ENCODE data around the gene KLHDC7B.
"Not testable (repeated sequence)": the region's sequence is repeated elsewhere in the genome, so short reads cannot be mapped to it uniquely, and the experiment has no call there.

The KLHDC7B gene

DNA sequence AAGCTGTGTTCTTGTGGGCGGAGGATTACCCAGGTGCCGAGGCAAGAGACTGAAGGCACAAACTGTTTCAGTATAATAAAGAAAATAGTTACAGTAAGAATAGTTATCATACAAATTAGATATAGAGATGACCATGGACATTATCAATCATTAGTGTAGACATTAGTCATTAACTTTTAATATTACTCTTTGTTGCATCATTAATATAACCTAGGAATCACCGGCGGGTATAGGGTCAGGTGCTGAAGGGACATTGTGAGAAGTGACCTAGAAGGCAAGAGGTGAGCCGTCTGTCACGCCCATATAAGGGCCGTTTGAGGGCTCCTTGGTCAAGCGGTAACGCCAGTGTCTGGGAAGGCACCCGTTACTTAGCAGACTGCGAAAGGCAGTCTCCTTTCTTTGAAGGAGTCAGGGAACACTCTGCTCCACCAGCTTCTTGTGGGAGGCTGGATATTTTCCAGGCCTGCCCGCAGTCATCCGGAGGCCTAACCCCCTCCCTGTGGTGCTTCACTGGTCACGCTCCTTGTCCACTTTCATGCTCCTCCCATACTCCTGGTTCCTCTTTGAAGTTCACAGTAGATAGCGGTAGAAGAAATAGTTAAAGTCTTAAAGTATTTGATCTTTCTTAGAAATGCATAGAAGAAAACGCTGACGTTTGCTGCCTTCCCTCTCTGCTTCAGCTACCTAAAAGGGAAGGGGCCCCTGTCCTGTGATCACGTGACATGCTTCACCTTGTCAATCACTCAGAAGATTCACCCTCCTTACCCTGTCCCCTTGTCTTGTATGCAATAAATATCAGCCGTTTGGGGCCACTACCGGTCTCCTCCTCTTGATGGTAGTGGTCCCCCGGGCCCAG is 11.6 kb upstream of the KLHDC7B start:
- peaks cover 19% of the 10 kb centered on the region for H3K27me3 ChIP-seq (ENCODE audit: insufficient read depth, low read length, poor library complexity)
- not testable (repeated sequence) for H4K5ac ChIP-seq (ENCODE audit: low read length); H3K27ac ChIP-seq (ENCODE audit: low read depth, low read length); H3K4me2 ChIP-seq (ENCODE audit: low read length); H3K79me2 ChIP-seq (ENCODE audit: control insufficient read depth, insufficient read depth, low read length); H2BK15ac ChIP-seq (replicated peaks; ENCODE audit: low read depth); H3K4ac ChIP-seq (ENCODE audit: low read depth, low read length); H3K18ac ChIP-seq (ENCODE audit: low read length); H3K4me1 ChIP-seq (ENCODE audit: control insufficient read depth, low read depth, low read length); H3K9ac ChIP-seq (ENCODE audit: low read length); H2AK5ac ChIP-seq (ENCODE audit: low read length); H2BK5ac ChIP-seq (ENCODE audit: low read length); H3K23ac ChIP-seq (ENCODE audit: low read length); DNase-seq; H3K4me3 ChIP-seq (ENCODE audit: low read length); H2BK120ac ChIP-seq (ENCODE audit: low read depth, low read length); H3K79me1 ChIP-seq (ENCODE audit: low read length); H3K36me3 ChIP-seq (ENCODE audit: control insufficient read depth, insufficient read depth, low read length); H4K8ac ChIP-seq (ENCODE audit: low read depth, low read length); H3K56ac ChIP-seq (ENCODE audit: low read length)
- WGBS (ENCODE audit: extremely low coverage, insufficient coverage, low lambda C conversion rate), result no CpG with 5 or more reads among the region's 21 CpGs

DNA sequence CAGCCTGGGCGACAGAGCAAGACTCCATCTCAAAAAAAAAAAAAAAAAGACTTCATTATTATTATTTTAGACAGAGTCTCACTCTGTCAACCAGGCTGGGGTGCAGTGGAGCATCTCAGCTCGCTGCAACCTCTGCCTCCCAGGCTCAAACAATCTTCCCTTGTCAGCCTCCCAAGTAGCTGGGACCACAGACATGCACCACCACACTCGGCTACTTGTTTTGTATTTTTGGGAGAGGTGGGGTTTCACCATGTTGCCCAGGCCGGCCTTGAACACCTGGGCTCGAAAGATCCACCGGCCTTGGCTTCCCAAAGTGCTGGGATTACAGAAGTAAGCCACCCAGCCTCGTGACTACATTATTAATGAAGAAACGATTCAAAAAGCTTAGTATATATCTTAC is 10.6 kb upstream of the KLHDC7B start:
- no peak for DNase-seq
- WGBS (ENCODE audit: extremely low coverage, insufficient coverage, low lambda C conversion rate), result no CpG with 5 or more reads among the region's 8 CpGs
- Histone ChIP-seq H3K36me3 (ENCODE audit: control insufficient read depth, insufficient read depth, low read length) (no peaks in the 10 kb centered on the region), H3K79me2 (ENCODE audit: control insufficient read depth, insufficient read depth, low read length) (no peaks in the 10 kb centered on the region), H3K4me1 (ENCODE audit: control insufficient read depth, low read depth, low read length) (peaks cover 3% of the 10 kb centered on the region), H3K4ac (ENCODE audit: low read depth, low read length) (no peak overlapping the region), H3K27me3 (ENCODE audit: insufficient read depth, low read length, poor library complexity) (peaks cover 11% of the 10 kb centered on the region), H3K4me3 (ENCODE audit: low read length) (no peak overlapping the region), H2BK15ac (replicated peaks; ENCODE audit: low read depth) (no peak overlapping the region), H3K4me2 (ENCODE audit: low read length) (no peak overlapping the region), H3K79me1 (ENCODE audit: low read length) (no peaks in the 10 kb centered on the region), H3K9ac (ENCODE audit: low read length) (no peak overlapping the region), H4K5ac (ENCODE audit: low read length) (no peak overlapping the region), H3K23ac (ENCODE audit: low read length) (no peak overlapping the region), H2AK5ac (ENCODE audit: low read length) (no peak overlapping the region), H3K18ac (ENCODE audit: low read length) (no peak overlapping the region), H4K8ac (ENCODE audit: low read depth, low read length) (no peak overlapping the region), H2BK5ac (ENCODE audit: low read length) (no peak overlapping the region), H2BK120ac (ENCODE audit: low read depth, low read length) (no peak overlapping the region), H3K56ac (ENCODE audit: low read length) (no peak overlapping the region), H3K27ac (ENCODE audit: low read depth, low read length) (no peak overlapping the region)

DNA sequence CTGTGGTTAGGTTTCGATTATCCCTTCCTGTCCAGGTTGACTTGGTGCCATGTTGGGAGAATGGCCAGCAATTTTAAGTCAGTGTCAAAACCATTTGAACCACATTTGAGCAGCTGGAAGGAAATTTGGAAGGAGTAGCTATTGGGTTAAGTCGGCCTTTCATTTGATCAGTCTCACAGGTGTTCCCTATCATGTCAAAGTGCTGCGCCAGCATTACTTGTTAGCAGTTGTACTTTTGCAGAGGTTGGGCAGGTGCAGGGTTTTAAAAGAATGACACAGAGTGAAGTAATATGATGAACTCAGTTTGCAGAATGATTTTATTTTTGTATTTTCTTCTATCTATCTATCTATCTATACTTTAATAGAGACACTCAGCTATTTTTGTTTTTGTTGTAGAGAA is 9.5 kb upstream of the KLHDC7B start:
- Histone ChIP-seq H3K4me2 (ENCODE audit: low read length) (no peak overlapping the region), H3K27me3 (ENCODE audit: insufficient read depth, low read length, poor library complexity) (peaks cover 5% of the 10 kb centered on the region), H3K4me3 (ENCODE audit: low read length) (no peak overlapping the region), H3K4ac (ENCODE audit: low read depth, low read length) (no peak overlapping the region), H3K23ac (ENCODE audit: low read length) (no peak overlapping the region), H3K4me1 (ENCODE audit: control insufficient read depth, low read depth, low read length) (peaks cover under 1% of the 10 kb centered on the region), H2AK5ac (ENCODE audit: low read length) (no peak overlapping the region), H4K5ac (ENCODE audit: low read length) (no peak overlapping the region), H3K79me1 (ENCODE audit: low read length) (no peaks in the 10 kb centered on the region), H2BK120ac (ENCODE audit: low read depth, low read length) (no peak overlapping the region), H3K36me3 (ENCODE audit: control insufficient read depth, insufficient read depth, low read length) (no peaks in the 10 kb centered on the region), H3K18ac (ENCODE audit: low read length) (no peak overlapping the region), H3K9ac (ENCODE audit: low read length) (no peak overlapping the region), H2BK5ac (ENCODE audit: low read length) (no peak overlapping the region), H4K8ac (ENCODE audit: low read depth, low read length) (no peak overlapping the region), H2BK15ac (replicated peaks; ENCODE audit: low read depth) (no peak overlapping the region), H3K79me2 (ENCODE audit: control insufficient read depth, insufficient read depth, low read length) (no peaks in the 10 kb centered on the region), H3K27ac (ENCODE audit: low read depth, low read length) (no peak overlapping the region), H3K56ac (ENCODE audit: low read length) (no peak overlapping the region)
- no peak for DNase-seq
- no CpG with 5 or more reads among the region's 3 CpGs for WGBS (ENCODE audit: extremely low coverage, insufficient coverage, low lambda C conversion rate)

DNA sequence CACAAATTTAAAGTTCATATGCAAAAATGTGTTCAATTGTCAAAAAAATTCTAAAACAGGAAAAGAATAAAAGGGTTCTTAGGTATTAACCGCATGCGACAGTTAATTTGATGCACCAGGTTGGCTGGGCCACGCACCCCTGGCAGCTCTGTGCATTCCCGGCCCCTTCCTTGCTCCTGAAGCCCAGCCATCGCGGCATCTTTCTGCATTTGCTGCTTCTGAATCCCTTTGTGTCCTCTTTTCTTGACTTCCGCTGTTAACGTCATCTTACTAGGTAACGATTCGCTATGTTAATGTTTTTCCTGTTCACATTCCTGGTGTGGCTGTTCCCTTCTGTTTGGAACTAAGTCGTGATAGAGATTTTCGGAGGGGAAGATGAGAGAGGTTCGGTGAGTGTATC is 7.9 kb upstream of the KLHDC7B start:
- 93% methylated on average over 2 of the region's 13 CpGs for WGBS (ENCODE audit: extremely low coverage, insufficient coverage, low lambda C conversion rate)
- no peak overlapping the region for H3K4me3 ChIP-seq (ENCODE audit: low read length)
- H4K8ac ChIP-seq (ENCODE audit: low read depth, low read length), result no peak overlapping the region
- no peaks in the 10 kb centered on the region for H3K36me3 ChIP-seq (ENCODE audit: control insufficient read depth, insufficient read depth, low read length)
- H3K4ac ChIP-seq (ENCODE audit: low read depth, low read length), result no peak overlapping the region
- no peak overlapping the region for H2BK120ac ChIP-seq (ENCODE audit: low read depth, low read length)
- no peak overlapping the region for H3K56ac ChIP-seq (ENCODE audit: low read length)
- H2AK5ac ChIP-seq (ENCODE audit: low read length), result no peak overlapping the region
- no peak overlapping the region for H3K27ac ChIP-seq (ENCODE audit: low read depth, low read length)
- no peaks in the 10 kb centered on the region for H3K27me3 ChIP-seq (ENCODE audit: insufficient read depth, low read length, poor library complexity)
- no peak overlapping the region for H3K23ac ChIP-seq (ENCODE audit: low read length)
- no peak overlapping the region for H3K4me2 ChIP-seq (ENCODE audit: low read length)
- no peak for DNase-seq
- no peak overlapping the region for H2BK5ac ChIP-seq (ENCODE audit: low read length)
- H2BK15ac ChIP-seq (replicated peaks; ENCODE audit: low read depth), result no peak overlapping the region
- no peaks in the 10 kb centered on the region for H3K4me1 ChIP-seq (ENCODE audit: control insufficient read depth, low read depth, low read length)
- no peaks in the 10 kb centered on the region for H3K79me2 ChIP-seq (ENCODE audit: control insufficient read depth, insufficient read depth, low read length)
- no peaks in the 10 kb centered on the region for H3K79me1 ChIP-seq (ENCODE audit: low read length)
- H4K5ac ChIP-seq (ENCODE audit: low read length), result no peak overlapping the region
- no peak overlapping the region for H3K9ac ChIP-seq (ENCODE audit: low read length)
- no peak overlapping the region for H3K18ac ChIP-seq (ENCODE audit: low read length)

DNA sequence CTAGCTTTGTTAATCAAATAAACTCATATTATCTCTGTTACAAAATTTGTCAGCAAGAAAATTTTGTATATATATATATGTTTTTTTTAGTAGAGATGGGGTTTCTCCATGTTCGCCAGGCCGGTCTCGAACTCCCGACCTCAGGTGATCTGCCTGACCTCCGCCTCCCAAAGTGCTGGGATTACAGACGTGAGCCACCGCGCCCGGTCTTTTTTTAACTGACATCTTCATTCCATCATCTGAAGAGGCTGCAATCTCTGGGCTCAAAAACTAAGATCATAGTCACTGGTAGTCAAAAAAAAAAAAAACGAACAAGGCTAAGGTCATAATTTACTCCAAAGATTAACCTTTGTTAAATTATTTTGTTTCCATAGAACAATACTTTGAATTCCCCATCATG is 5.3 kb upstream of the KLHDC7B start:
- Histone ChIP-seq H3K36me3 (ENCODE audit: control insufficient read depth, insufficient read depth, low read length) (no peaks in the 10 kb centered on the region), H2AK5ac (ENCODE audit: low read length) (no peak overlapping the region), H2BK120ac (ENCODE audit: low read depth, low read length) (no peak overlapping the region), H4K5ac (ENCODE audit: low read length) (no peak overlapping the region), H3K18ac (ENCODE audit: low read length) (no peak overlapping the region), H3K4me2 (ENCODE audit: low read length) (no peak overlapping the region), H3K27me3 (ENCODE audit: insufficient read depth, low read length, poor library complexity) (no peaks in the 10 kb centered on the region), H3K27ac (ENCODE audit: low read depth, low read length) (no peak overlapping the region), H3K4ac (ENCODE audit: low read depth, low read length) (no peak overlapping the region), H4K8ac (ENCODE audit: low read depth, low read length) (no peak overlapping the region), H3K79me2 (ENCODE audit: control insufficient read depth, insufficient read depth, low read length) (no peaks in the 10 kb centered on the region), H3K56ac (ENCODE audit: low read length) (no peak overlapping the region), H2BK5ac (ENCODE audit: low read length) (no peak overlapping the region), H2BK15ac (replicated peaks; ENCODE audit: low read depth) (no peak overlapping the region), H3K23ac (ENCODE audit: low read length) (no peak overlapping the region), H3K4me3 (ENCODE audit: low read length) (no peak overlapping the region), H3K79me1 (ENCODE audit: low read length) (no peaks in the 10 kb centered on the region), H3K4me1 (ENCODE audit: control insufficient read depth, low read depth, low read length) (no peaks in the 10 kb centered on the region), H3K9ac (ENCODE audit: low read length) (no peak overlapping the region)
- WGBS (ENCODE audit: extremely low coverage, insufficient coverage, low lambda C conversion rate), result no CpG with 5 or more reads among the region's 10 CpGs
- no peak for DNase-seq

DNA sequence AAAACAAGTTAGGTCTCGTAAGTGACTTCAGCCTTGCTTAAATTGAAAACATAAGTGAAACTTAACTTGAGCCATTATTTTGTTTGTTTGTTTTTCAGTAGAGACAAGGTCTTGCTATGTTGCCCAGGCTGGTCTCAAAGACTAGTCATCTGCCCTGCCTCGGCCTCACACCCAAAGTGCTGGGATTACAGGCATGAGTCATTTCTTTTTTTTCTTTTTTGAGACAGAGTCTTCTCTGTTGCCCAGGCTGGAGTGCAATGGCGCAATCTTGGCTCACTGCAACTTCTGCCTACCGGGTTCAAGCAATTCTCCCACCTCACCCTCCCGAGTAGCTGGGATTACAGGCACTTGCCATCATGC is 4.1 kb upstream of the KLHDC7B start:
- DNase-seq; H3K27ac ChIP-seq (ENCODE audit: low read depth, low read length): not testable (repeated sequence)
- WGBS (ENCODE audit: extremely low coverage, insufficient coverage, low lambda C conversion rate), result no CpG with 5 or more reads among the region's 5 CpGs

More for the DNA sequence above, 4.1 kb upstream of the KLHDC7B start:
- not testable (repeated sequence) for H2BK15ac ChIP-seq (replicated peaks; ENCODE audit: low read depth); H4K8ac ChIP-seq (ENCODE audit: low read depth, low read length); H2BK120ac ChIP-seq (ENCODE audit: low read depth, low read length); H2BK5ac ChIP-seq (ENCODE audit: low read length); H3K9ac ChIP-seq (ENCODE audit: low read length); H3K23ac ChIP-seq (ENCODE audit: low read length); H3K18ac ChIP-seq (ENCODE audit: low read length); H3K4me3 ChIP-seq (ENCODE audit: low read length); H3K79me1 ChIP-seq (ENCODE audit: low read length); H3K36me3 ChIP-seq (ENCODE audit: control insufficient read depth, insufficient read depth, low read length); H3K27me3 ChIP-seq (ENCODE audit: insufficient read depth, low read length, poor library complexity); H3K4ac ChIP-seq (ENCODE audit: low read depth, low read length); H2AK5ac ChIP-seq (ENCODE audit: low read length); H3K4me2 ChIP-seq (ENCODE audit: low read length); H3K79me2 ChIP-seq (ENCODE audit: control insufficient read depth, insufficient read depth, low read length); H3K4me1 ChIP-seq (ENCODE audit: control insufficient read depth, low read depth, low read length); H4K5ac ChIP-seq (ENCODE audit: low read length); H3K56ac ChIP-seq (ENCODE audit: low read length)
